HG03439 (cell line): ENCODE measurements around the gene WWTR1.

Experiments used
- ATAC-seq: cut with Tn5 transposase; IDR thresholded peaks from one replicate; pipeline ENCODE4 v1.9.1; 2021; ENCODE audit warnings: mild to moderate bottlenecking, moderate library complexity; ENCODE audit not compliant: unreplicated experiment

Gene WWTR1

GRCh38 chr3:149536429-149536828 lies 121.4 kb downstream of the WWTR1 start:
- ATAC-seq: no peak

DNA sequence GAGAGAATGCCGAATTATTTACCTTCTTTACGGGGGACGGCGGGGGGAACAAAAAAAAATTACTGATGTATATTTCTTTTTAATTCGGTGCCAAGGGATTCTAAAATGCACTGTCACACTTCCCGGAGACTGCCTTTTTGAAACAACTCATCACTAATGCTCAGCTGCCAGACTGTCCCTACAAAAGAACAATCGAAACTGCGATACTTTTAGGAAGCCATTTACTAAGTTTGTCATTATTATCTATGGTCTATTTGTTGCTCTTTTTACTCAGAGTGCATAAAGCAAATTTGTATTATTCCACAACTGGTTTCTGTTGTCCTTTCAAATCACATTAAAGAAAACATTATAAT lies 122.5 kb downstream of the WWTR1 start:
- no peak for ATAC-seq

- ATAC-seq: no peak
Measured at GRCh38 chr3:149534671-149535332, 123.0 kb downstream of the WWTR1 start.

GRCh38 chr3:149534082-149534481 lies 123.7 kb downstream of the WWTR1 start:
- no peak for ATAC-seq

- no peak for ATAC-seq
Measured at GRCh38 chr3:149532489-149533180, 125.2 kb downstream of the WWTR1 start.

GRCh38 chr3:149529099-149529498 lies 128.7 kb downstream of the WWTR1 start:
- ATAC-seq: no peak

GRCh38 chr3:149528340-149528650 lies 129.5 kb downstream of the WWTR1 start:
- ATAC-seq: no peak

DNA sequence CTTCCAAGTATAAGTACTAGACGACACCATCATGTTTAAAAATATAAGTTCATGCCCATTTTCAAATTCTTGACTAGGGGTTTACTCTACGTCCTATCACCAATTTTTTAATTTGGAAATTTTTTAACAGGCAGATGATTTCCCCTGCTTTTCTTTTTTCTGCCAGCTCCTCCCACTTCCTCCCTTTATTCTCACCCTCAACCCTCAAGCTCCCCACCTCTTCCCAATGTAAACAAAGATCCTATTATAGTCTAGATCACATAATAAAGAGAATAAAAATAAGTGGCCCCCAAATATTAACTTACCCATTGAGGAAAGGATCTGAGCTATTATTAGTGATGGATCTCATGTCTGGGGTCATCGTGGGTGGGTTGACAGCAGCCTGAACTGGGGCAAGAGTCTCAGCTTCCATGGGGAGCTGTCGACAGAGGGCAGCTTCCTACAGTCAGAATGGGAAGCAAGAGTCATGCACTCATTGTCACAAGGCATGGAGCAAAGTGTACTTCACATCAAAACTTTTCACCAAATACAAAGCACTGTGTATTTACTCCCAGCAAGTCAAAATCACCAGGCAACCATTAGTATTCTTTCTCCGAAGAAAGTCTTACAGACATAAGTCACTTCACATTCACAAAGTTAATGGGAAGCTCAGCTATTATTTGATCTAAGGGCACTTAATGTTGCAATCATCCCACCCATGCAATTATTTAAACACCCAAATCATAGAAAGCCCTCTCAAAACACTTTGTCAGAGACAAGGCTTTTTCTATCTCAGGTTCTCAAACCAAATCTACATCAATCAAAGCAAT lies 130.1 kb downstream of the WWTR1 start:
- no peak for ATAC-seq

GRCh38 chr3:149523512-149524299 lies 134.1 kb downstream of the WWTR1 start:
- ATAC-seq: no peak

GRCh38 chr3:149519912-149520311 lies 137.9 kb downstream of the WWTR1 start:
- no peak for ATAC-seq

DNA sequence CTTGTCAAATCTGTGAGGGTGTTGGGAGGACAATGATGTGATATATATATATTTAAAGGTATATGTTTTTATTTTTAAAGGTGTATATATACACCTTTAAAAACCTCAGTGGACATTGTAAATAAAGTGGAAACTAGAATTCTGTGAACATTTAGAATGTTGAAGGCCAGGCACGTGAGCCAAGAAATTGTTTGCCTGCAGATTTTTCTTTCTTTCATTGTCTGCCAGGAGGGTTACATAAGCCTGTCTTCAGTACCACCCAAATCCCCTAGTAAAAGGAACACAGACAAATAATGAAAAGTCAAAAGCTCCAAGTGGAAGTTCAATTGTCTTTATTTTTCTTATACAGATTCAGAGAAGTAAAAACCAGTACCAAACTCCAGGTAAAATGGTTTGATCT lies 140.9 kb downstream of the WWTR1 start:
- no peak for ATAC-seq

GRCh38 chr3:149515249-149515648 lies 142.6 kb downstream of the WWTR1 start:
- ATAC-seq: no peak

DNA sequence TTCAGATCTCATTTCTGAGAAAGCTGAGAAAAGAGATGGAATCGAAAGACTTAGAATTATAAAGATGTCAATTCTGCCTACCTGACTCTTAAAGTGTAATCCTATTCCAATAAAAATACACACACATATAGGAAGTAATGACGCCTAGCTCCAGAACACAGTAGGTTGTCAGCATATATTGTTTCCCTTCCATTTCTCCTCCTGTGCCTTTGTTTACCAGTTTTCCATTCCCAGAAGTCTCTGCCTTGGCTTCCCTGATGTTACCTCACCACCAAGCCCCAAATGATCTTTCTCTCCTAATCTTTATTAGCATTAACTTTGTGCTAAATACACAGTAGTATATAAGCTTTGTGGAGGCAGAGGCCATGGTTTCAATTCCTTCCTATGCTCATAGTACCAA lies 143.4 kb downstream of the WWTR1 start:
- ATAC-seq: no peak

- ATAC-seq: peak; percentile 82
Measured at GRCh38 chr3:149512073-149512782, 145.6 kb downstream of the WWTR1 start.

DNA sequence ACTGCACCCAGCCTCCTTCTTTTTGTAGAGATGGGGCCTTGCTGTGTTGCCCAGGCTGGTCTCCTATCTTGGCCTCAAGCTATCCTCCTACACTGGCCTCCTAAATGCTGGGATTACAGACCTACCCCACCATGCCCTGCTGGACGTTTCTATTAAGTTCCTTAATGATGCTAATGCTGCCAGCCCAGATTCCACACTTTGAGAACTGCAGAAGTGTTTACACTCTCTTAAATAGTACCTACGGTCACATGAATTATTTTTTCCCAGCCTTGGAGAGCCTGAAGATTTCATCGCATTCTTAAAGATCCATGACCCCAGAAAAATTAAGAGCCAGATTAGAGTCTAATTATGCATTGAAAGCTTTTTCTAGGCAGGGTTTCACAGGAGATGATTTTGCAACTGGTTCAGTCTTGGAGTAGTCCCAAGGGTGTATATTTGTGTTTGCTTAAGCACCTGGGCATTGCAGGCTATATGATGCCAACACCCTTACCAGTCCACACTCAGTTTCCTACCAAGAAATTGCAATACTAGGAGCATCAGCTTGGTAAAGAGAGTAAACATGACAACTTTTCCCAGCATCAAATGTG lies 146.7 kb downstream of the WWTR1 start:
- ATAC-seq: no peak

DNA sequence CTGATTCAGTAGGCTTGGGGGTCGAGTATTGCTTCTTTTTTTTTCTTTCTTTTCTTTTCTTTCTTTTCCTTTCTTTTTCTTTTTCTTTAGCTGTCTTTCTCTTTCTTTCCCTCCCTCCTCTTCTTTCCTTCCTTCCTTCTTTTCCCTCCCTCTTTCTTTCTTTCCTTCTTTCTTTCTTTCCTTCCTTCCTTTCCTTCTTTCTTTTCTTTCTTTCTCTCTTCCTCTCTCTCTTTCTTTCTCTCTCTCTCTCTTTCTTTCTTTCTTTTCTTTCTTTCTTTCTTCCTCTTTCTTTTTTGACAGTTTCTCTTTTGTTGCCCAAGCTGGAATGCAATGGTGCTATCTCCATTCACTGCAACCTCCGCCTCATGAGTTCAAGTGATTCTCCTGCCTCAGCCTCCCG lies 147.3 kb downstream of the WWTR1 start:
- ATAC-seq: no peak

DNA sequence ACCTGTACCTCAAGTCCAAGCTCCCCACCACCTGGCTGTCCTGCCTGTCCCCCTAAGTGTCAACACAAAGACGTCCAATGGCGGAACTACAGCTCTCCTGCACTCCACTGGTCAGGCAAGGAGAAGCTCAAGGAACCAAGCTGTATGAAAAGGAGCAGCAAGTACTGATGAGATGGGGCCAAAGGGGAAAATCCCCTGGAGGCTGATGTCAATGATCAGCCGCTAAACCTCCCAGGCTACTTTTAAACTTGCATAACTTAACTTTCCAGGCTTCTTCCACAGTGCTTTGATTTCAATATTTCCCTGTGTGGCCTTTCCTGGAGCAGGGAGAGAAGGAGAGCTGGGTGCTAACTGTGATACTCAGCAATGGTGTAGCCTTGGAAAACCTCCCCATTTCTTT lies 148.3 kb downstream of the WWTR1 start:
- no peak for ATAC-seq

DNA sequence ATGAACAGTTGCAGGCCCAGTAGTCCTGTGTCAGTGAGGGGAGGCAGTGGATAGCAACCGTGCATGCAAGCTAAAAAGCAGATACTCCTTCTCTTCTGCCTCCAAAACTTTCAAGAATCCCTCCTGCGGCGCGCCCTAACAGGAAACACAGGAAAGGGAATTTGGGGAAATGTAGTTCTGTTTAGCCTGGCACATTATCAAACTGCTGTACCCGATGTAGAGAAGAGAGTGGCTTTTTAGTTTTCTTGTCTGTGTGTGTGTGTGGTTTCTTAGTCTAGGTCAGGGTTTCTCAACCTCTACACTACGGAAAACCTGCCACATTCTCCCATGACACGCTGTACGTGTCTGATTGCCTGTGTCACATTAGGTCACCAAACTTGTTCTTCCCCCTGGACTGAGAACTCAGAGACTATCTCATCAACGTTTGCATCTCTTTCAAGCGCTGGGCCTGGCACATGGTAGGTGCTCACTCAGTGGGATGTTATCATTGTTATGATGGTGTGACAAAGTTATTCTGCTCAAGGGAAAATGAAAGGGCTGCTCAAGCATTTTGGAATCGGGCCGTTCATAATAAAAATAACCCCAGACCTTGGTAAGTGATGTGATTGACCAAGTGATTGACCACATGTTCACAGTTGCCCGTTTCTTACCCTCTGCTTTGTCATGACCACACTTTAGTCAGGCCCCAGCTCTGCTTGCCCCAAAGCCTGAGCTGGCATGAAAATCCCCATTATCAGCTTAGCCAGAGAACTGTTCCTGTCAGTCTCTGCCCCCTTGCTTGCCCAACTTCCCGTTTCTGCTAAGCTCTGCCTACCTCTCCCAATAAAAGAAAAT lies 150.1 kb downstream of the WWTR1 start:
- ATAC-seq: no peak

DNA sequence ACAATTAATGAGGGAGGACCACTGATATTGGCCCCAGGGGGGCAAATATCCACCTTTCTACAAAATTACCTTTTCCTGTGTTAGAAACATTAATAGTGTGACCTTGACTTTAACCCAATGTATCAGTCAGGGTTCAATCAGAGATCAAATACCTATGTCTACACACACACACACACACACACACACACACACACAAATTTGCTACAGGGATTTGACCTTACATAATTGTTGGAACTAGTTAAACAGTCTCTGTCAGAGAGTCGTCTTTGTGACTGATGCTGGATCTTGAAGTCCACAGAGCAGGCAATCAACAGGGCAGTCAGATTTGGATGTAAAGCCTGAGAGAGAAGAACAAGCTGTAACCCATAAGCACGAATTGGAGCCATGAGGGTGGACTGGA lies 150.9 kb downstream of the WWTR1 start:
- no peak for ATAC-seq

DNA sequence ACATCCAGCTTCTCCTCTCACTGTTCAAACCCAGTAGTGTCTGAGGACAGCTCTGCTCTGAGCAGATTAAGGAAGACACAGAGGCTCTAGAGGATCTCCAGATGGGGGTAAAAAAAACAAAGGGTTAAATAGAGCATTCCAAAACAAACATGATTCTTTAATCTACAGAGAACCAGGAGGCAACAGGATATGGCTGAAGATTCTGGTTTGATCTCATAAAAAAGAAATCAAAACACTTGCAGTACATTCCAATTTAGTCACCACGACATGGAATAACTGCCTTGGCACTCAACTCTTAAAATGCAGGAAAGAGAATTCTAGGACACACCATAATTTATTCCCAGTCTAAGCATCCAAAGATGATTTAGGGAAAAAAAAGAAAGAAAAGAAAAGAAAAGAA lies 151.3 kb downstream of the WWTR1 start:
- no peak for ATAC-seq
